ENCODE results near the gene KLHDC1. TPM values are rescaled to one million over a fixed set of nuclear protein-coding genes. Genes with fewer than 3 reads are reported as not detected.

The KLHDC1 gene
- total RNA-seq, 2 donors from 2014 or later: 5.3 to 8.6 TPM

DNA sequence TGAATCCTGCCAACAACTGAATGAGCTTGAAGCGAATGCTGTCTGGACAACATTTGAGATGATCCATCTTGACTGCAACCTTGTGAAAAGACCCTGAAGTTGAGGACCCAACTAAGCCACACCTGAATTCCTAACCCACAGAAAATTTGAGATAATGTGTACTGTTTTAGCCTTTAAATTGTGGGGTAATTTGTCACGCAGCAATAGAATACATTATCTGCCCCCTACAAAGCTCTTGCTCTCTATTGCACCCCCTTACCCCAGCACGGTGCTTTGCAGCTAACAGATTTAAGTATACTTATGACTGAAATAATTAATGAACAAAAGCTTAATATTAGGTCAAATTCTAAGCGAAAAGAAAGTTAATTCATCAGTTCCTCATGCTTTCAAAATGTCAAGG, 6.5 kb upstream of the KLHDC1 start:
- ATAC-seq: no peak
- intact Hi-C loops (cut with DNase I): no loop called here
- no peak for DNase-seq
- Histone ChIP-seq H3K27me3 (no peaks in the 10 kb centered on the region), H3K36me3 (replicated peaks in 1 of 2; ENCODE audit: insufficient read depth in 1 of 2, low read depth in 2 of 2) (no peaks in the 10 kb centered on the region), H3K4me1 (peaks cover 12% of the 10 kb centered on the region), H3K9me3 (no peaks in the 10 kb centered on the region), H3K4me3 (no peak overlapping the region), H3K27ac (no peak overlapping the region)
- 87 to 88% methylated on average over 4 of the region's 4 CpGs for WGBS, 2 donors
- no peak for TF ChIP-seq POLR2A (IDR thresholded peaks at IDR 0.05)
- TF ChIP-seq, protein P1, sequence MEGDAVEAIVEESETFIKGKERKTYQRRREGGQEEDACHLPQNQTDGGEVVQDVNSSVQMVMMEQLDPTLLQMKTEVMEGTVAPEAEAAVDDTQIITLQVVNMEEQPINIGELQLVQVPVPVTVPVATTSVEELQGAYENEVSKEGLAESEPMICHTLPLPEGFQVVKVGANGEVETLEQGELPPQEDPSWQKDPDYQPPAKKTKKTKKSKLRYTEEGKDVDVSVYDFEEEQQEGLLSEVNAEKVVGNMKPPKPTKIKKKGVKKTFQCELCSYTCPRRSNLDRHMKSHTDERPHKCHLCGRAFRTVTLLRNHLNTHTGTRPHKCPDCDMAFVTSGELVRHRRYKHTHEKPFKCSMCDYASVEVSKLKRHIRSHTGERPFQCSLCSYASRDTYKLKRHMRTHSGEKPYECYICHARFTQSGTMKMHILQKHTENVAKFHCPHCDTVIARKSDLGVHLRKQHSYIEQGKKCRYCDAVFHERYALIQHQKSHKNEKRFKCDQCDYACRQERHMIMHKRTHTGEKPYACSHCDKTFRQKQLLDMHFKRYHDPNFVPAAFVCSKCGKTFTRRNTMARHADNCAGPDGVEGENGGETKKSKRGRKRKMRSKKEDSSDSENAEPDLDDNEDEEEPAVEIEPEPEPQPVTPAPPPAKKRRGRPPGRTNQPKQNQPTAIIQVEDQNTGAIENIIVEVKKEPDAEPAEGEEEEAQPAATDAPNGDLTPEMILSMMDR (IDR thresholded peaks at IDR 0.05): no peak

DNA sequence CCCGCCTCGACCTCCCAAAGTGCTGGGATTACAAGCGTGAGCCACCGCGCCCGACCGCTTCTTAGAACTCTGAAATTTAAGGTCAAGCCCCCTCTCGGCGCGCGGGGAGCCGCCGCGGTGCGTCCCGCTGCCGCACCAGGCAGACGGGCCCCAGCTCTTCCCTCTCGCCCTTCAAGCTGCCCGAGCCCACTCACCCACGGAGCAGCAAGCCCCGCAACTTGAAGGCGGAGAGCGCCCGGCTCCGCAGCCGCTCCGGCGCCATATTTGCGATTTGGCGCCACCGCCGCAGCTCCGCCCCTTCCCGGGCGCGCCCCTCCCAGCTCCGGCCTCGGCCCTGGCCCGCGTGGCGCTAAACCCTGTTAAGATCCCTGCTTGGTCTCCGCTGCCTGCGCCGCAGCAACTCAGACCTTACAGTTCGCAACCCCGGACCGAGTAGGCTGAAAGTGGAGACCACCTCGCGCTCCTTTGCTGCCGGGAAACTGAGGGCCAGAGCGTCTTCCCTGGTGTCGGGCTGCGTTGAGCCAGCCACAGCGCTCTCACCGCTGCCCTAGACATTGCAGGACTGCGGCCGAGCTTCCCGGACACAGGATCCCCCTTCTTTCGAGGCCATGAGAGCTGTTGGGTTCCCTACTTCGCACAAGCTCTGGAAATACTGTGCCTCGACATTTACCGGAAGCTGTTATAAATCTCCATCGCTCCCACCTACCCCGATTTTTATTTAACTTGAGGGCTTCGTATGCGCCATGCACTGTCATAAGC, 4.8 kb upstream of the KLHDC1 start, which contains the start of gene POLE2:
Gene POLE2, minus strand, starts transcription at position 273 of the 759 bp plus-strand sequence. Its CDS starts 11 bp downstream, at position 262.
- 4 to 51% methylated on average over 7 to 65 of the region's 67 CpGs for WGBS, 2 donors
- Histone ChIP-seq H3K4me3 (peak within 1 kb of the TSS; percentile 34 to 40), H3K27ac (peak within 1 kb of the TSS; percentile 37 to 77 (median 70)), H3K9me3 (no peaks in the 10 kb centered on the region), H3K4me1 (peaks cover 21% of the 10 kb centered on the region), H3K27me3 (no peaks in the 10 kb centered on the region), H3K36me3 (replicated peaks in 1 of 2; ENCODE audit: insufficient read depth in 1 of 2, low read depth in 2 of 2) (no peaks in the 10 kb centered on the region)
- DNase-seq (peak; percentile 68 to 78 (median 74)), ATAC-seq (peak; percentile 83)
- TF ChIP-seq, protein P1 (IDR thresholded peaks at IDR 0.05): peak in 1 of 7 experiments; percentile 22
- peak in 2 of 3 donors; percentile 42 to 48 for TF ChIP-seq POLR2A (IDR thresholded peaks at IDR 0.05)
- intact Hi-C loops (cut with DNase I): no loop called here

DNA sequence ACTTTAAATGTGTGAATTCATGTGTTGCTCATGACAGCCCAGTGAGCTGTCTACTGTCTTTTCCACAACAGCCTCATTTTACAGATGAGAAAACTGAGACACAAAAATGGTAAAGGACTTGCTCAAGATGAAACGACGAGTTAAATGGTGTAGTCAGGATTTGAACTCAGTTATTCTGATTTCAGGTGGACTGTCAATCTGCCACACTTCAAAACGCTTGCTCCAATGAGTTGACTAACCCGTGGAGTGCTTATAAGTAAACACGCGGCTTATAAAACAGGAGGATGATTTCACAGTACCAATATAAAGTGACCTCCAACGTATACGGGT, 4.3 kb upstream of the KLHDC1 start:
- H3K27ac ChIP-seq: peak overlapping the region; percentile 37 to 77 (median 70)
- H3K4me3 ChIP-seq: no peak overlapping the region
- no peaks in the 10 kb centered on the region for H3K36me3 ChIP-seq (replicated peaks in 1 of 2; ENCODE audit: insufficient read depth in 1 of 2, low read depth in 2 of 2)
- H3K9me3 ChIP-seq: no peaks in the 10 kb centered on the region
- H3K4me1 ChIP-seq: peaks cover 21% of the 10 kb centered on the region
- 87% methylated on average over 8 of the region's 8 CpGs for WGBS, 2 donors
- intact Hi-C loops (cut with DNase I): no loop called here
- ATAC-seq (no peak), DNase-seq (no peak)
- H3K27me3 ChIP-seq: no peaks in the 10 kb centered on the region
- TF ChIP-seq POLR2A (IDR thresholded peaks at IDR 0.05): no peak
- TF ChIP-seq, protein P1 (IDR thresholded peaks at IDR 0.05): no peak

DNA sequence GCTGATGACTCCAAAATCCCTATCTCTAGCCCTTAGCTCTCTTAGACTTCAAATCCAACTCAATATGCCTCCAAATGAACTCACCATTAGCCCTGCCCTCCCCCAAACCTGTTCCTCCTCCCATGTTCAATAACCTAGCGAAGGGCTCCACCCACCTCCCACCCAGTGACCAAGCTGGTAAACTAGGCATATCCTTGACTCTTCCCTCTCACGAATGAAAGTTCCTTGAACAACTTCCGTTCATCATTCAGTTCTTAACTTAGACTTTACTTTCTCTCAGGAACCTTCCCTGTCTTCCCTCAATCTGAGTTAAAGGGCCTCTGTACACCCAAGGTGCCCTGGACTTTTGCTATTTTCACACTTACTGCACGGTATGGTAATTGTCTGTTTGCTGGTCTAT, 1.9 kb upstream of the KLHDC1 start:
- Histone ChIP-seq H3K27ac (no peak overlapping the region), H3K4me1 (peaks cover 30% of the 10 kb centered on the region), H3K4me3 (no peak overlapping the region), H3K27me3 (no peaks in the 10 kb centered on the region), H3K9me3 (no peaks in the 10 kb centered on the region), H3K36me3 (replicated peaks in 1 of 2; ENCODE audit: insufficient read depth in 1 of 2, low read depth in 2 of 2) (no peaks in the 10 kb centered on the region)
- no peak for ATAC-seq
- WGBS, 2 donors: 60 to 63% methylated on average over 4 of the region's 4 CpGs
- intact Hi-C loops (cut with DNase I): no loop called here
- DNase-seq: no peak
- no peak for TF ChIP-seq POLR2A (IDR thresholded peaks at IDR 0.05)
- TF ChIP-seq, protein P1 (IDR thresholded peaks at IDR 0.05): no peak
